22Rv1 (cell line): ENCODE measurements around the gene POLD3.

Experiments used
- H3K27ac ChIP-seq: fragments of 450-650 bp; 2 replicates; pipeline ENCODE4 v1.5.1; 2017
- ZFX ChIP-seq: fragments of 450-650 bp; IDR thresholded peaks from 2 replicates; pipeline ENCODE4 v1.6.1; 2017; ENCODE audit warnings: antibody characterized with exemption, borderline replicate concordance
- TF ChIP-seq, protein P1 (sequence below): fragments of 450-650 bp; IDR thresholded peaks from 2 replicates; pipeline ENCODE4 v1.5.1; 2017; ENCODE audit warnings: mild to moderate bottlenecking

POLD3 gene

GRCh38 chr11:74676596-74676995 is 84.2 kb downstream of the POLD3 start:
- H3K27ac ChIP-seq, result no peak overlapping the region
- no peak for TF ChIP-seq ZFX
- TF ChIP-seq, protein P1, sequence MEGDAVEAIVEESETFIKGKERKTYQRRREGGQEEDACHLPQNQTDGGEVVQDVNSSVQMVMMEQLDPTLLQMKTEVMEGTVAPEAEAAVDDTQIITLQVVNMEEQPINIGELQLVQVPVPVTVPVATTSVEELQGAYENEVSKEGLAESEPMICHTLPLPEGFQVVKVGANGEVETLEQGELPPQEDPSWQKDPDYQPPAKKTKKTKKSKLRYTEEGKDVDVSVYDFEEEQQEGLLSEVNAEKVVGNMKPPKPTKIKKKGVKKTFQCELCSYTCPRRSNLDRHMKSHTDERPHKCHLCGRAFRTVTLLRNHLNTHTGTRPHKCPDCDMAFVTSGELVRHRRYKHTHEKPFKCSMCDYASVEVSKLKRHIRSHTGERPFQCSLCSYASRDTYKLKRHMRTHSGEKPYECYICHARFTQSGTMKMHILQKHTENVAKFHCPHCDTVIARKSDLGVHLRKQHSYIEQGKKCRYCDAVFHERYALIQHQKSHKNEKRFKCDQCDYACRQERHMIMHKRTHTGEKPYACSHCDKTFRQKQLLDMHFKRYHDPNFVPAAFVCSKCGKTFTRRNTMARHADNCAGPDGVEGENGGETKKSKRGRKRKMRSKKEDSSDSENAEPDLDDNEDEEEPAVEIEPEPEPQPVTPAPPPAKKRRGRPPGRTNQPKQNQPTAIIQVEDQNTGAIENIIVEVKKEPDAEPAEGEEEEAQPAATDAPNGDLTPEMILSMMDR, result no peak

- no peak overlapping the region for H3K27ac ChIP-seq
- TF ChIP-seq, protein P1, result no peak
- no peak for TF ChIP-seq ZFX
Measured at GRCh38 chr11:74677131-74677530, 84.7 kb downstream of the POLD3 start.

GRCh38 chr11:74678041-74678440 is 85.7 kb downstream of the POLD3 start:
- TF ChIP-seq, protein P1, result no peak
- TF ChIP-seq ZFX, result no peak
- H3K27ac ChIP-seq, result no peak overlapping the region

GRCh38 chr11:74678591-74679512 is 86.5 kb downstream of the POLD3 start:
- no peak overlapping the region for H3K27ac ChIP-seq
- TF ChIP-seq, protein P1, result no peak
- no peak for TF ChIP-seq ZFX

DNA sequence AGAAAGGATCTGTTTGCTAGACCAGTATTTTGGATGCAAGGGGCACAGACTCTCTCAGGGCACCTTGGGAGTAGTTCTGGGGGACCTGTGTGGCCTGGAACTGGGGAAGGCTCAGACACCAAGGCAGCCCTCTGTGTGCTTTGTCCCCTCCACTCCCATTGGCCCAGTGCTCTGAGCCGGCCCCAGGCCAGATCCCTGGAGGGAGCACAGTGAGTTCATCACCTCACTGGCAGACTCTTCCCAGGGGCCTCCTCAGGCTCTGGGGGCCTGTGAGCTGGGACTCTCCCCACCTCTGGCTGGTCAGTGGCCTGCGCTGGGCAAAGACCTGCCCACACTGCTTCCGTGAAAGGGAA is 87.1 kb downstream of the POLD3 start:
- H3K27ac ChIP-seq, result no peak overlapping the region
- TF ChIP-seq ZFX, result no peak

GRCh38 chr11:74680035-74680671 is 87.8 kb downstream of the POLD3 start:
- TF ChIP-seq, protein P1, result no peak
- no peak for TF ChIP-seq ZFX
- H3K27ac ChIP-seq, result no peak overlapping the region

DNA sequence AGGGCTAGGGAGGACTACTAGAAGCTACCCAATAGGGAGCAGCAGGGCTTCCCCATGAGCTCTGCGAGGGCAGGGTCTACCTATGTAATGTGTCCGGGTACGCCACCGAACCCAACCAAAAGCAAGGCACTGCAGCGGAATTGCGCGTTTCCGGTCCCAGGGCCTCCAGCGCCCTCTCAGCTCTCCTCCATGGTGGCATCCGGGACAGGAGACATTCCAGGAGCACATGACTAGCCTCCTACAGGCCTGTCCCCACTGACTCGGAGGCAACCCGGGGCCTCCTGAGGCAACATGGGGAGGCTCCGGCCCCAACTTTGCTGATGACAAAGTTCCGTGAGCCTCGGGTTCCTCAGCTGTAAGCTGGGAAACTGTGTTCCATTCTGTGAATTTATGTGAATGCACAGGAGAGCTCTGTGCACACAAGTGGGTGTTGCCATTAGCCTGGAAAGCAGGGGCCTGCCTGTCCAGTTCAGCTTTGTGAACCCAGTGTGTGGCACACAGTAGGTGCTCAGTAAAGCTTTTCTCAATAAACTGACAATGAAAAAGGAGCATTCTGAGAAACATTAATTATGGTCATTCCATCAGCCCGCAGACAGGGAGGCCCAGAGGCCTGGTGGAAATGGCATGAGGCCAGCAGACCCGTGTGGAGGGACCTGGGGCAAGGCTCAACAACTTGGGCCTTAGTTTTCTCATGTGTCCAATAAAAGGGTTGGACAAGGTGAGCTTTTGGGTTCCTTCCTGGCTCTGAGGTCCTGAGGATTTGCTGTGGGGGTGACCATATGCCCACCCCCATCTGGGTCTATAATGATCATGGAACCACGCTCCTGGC is 88.5 kb downstream of the POLD3 start:
- TF ChIP-seq, protein P1, result no peak
- TF ChIP-seq ZFX, result no peak
- peak overlapping the region; percentile 33; the same call in 1 of the 2 replicates for H3K27ac ChIP-seq
